Erythroblast (primary cell): ENCODE data around the gene RTF1.
"Not testable (repeated sequence)": the region's sequence is repeated elsewhere in the genome, so short reads cannot be mapped to it uniquely, and the experiment has no call there.

Source experiments
- DNase-seq, 2 experiments: peaks; one replicate each; lab custom pipeline; 2025; lab: John Stamatoyannopoulos, UW
- GATA1 ChIP-seq: IDR thresholded peaks from 2 replicates; pipeline ENCODE4 v1.6.1; 2011; ENCODE audit warnings: low read depth, mild to moderate bottlenecking, control low read depth, low read length, moderate library complexity
- POLR2A ChIP-seq: IDR thresholded peaks from 2 replicates; pipeline ENCODE4 v1.6.1; 2011; ENCODE audit warnings: mild to moderate bottlenecking, low read length

RTF1 gene

GRCh38 chr15:41417418-41418195 lies 712 bp downstream of the RTF1 start:
- peak; percentile 74 to 84 for DNase-seq
- TF ChIP-seq GATA1 (no peak), POLR2A (no peak)

- no peak for TF ChIP-seq GATA1
- no peak for TF ChIP-seq POLR2A
- DNase-seq = no peak
Measured at GRCh38 chr15:41423979-41424659, 7.2 kb downstream of the RTF1 start.

GRCh38 chr15:41424809-41425208 lies 7.9 kb downstream of the RTF1 start:
- no peak for TF ChIP-seq GATA1
- no peak for TF ChIP-seq POLR2A
- no peak for DNase-seq

GRCh38 chr15:41425907-41426306 lies 9.0 kb downstream of the RTF1 start:
- not testable (repeated sequence) for DNase-seq

- TF ChIP-seq GATA1 (no peak), POLR2A (no peak)
- DNase-seq = peak in 1 of 2 experiments; percentile 30
Measured at GRCh38 chr15:41429003-41429890, 12.4 kb downstream of the RTF1 start.

GRCh38 chr15:41435037-41435786 lies 18.3 kb downstream of the RTF1 start:
- TF ChIP-seq POLR2A (no peak), GATA1 (no peak)
- no peak for DNase-seq

- TF ChIP-seq GATA1 (no peak), POLR2A (no peak)
- DNase-seq = no peak
Measured at GRCh38 chr15:41437448-41437847, 20.6 kb downstream of the RTF1 start.

GRCh38 chr15:41438206-41438605 lies 21.3 kb downstream of the RTF1 start:
- peak; percentile 43 to 69 for DNase-seq
- TF ChIP-seq POLR2A (no peak), GATA1 (no peak)

GRCh38 chr15:41438745-41439144 lies 21.9 kb downstream of the RTF1 start:
- DNase-seq = peak in 1 of 2 experiments; percentile 6

GRCh38 chr15:41443275-41443674 lies 26.4 kb downstream of the RTF1 start:
- no peak for DNase-seq
- TF ChIP-seq POLR2A (no peak), GATA1 (no peak)

GRCh38 chr15:41445399-41445798 lies 28.5 kb downstream of the RTF1 start:
- no peak for DNase-seq
- TF ChIP-seq GATA1 (no peak), POLR2A (no peak)

- DNase-seq = no peak
- TF ChIP-seq POLR2A = no peak
- TF ChIP-seq GATA1 = no peak
Measured at GRCh38 chr15:41462084-41462795, 45.3 kb downstream of the RTF1 start.
